Testis (tissue), 2 donors: ENCODE results near the gene CD300LG.

ENCODE experiments used
- CTCF ChIP-seq, 3 experiments: fragments of 450-650 bp in 2 of 3; fragments of 200-600 bp in 1 of 3; sonication (generic) in 1 of 3; IDR thresholded peaks; one replicate each; pipeline ENCODE4 v1.5.1; 2016 to 2019; ENCODE audit warnings: antibody characterized with exemption in 3 of 3, mild to moderate bottlenecking in 2 of 3, moderate library complexity in 1 of 3
- POLR2A ChIP-seq: fragments of 450-650 bp; IDR thresholded peaks from one replicate; pipeline ENCODE4 v1.6.1; 2017; ENCODE audit warnings: antibody characterized with exemption, mild to moderate bottlenecking, moderate library complexity

- TF ChIP-seq POLR2A = no peak
- TF ChIP-seq CTCF (IDR thresholded peaks at IDR 0.05) = no peak
Observed at GRCh38 chr17:43911904-43912303, 64.9 kb downstream of the CD300LG start.
